GM19099 (cell line): Measurements from ENCODE around the gene PCBD2.

Source experiments
- POLR2A ChIP-seq: IDR thresholded peaks from 3 replicates; pipeline ENCODE4 v1.6.1; 2011; ENCODE audit warnings: low read depth; ENCODE audit not compliant: insufficient read length; ENCODE audit errors: extremely low read depth

Gene PCBD2

DNA sequence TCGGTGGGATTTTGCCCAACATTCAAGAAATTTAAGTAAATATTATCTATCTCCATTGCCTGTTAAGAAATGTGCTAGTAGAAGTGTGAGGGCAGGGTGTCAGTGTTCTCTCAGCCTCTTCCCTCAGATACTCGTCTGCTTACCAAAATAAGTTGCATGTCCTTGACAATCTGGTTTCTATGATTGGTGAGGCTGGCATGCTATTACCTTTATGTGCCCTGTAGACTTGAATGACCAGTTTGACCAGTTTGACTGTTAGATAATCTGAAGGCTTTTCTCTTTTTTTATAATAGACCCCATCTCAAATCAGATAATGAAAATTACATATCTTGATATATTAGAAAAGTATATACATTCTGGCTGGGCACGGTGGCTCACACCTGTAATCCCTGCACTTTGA, 63.1 kb downstream of the PCBD2 start:
- TF ChIP-seq POLR2A = no peak

DNA sequence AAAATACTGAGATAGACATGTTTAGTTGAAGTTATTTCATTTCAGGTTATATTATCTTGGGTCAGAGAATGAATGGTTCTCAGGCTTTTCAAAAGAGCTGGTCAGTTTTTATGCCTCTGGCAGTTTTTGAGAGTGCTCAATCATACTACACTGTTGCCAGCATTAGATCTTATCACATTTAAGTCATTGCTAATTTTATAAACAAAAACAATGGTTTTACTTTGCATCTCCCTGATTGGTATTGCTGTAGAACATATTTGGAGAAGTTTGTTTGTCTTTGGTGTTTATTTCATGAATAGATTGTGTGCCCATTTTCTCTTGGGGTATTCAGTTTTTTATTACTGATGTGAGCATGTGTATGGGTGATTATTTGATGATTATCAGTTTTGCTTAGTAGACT, 64.2 kb downstream of the PCBD2 start:
- no peak for TF ChIP-seq POLR2A

DNA sequence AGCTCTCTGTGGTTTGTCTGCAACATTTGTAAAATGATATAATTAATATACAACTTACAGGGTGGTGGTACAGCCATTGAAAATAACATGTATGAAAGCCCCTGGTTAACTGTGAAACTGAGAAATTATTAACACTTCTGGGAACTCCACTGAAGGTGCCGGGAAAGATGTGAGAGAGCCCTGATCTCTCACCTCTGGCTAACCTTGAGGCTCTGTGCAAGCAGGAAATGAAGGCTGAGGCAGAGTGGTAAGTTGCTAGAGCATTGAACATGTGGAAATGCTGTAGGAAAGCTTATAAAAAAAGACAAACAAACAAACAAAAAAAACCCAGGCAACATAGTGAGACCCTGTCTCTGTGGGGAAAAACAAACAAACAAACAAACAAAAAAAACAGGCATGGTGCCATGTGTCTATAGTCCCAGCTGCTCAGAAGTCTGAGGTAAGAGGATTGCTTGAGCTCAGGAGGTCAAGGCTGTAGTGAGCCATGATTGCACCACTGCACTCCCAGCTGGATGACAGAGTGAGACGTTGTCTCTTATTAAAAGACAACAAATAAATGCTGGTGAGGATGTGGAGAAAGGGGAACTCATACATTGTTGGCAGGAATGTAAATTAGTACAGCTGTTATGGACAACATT, 70.3 kb downstream of the PCBD2 start:
- TF ChIP-seq POLR2A = no peak

DNA sequence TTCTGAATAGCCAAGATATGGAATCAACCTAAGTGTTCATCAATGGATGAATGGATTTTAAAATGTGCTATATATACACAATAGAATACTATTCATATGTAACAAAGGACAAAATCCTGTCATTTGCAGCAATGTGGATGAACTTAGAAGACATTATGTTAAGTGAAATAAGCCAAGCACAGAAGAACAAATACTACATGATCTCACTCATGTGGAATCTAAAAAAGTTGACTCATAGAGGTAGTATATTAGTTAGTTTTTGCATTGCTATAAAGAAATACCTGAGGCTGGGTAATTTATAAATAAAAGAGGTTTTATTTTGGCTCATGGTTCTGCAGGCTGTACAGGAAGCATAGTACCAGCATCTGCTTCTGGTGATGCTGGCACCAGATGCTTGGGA, 70.9 kb downstream of the PCBD2 start:
- no peak for TF ChIP-seq POLR2A

DNA sequence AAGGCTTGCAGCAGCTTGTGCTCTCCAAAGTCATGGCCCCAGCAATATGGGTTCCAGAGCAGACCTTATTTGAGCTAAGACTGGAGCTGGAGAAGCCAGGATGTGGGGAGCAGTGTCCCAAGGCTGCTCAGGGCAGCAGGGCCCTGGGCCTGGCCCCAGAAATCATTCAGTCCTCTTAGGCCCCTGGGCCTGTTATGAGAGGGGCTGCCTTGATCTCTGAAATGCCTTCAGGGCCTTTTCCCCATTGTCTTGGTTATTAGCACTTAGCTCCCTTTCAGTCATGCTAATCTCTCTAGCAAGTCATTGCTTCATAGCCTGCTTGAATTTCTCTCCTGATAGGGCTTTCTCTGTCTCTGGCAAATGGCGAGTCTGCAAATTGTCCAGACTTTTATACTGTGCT, 71.9 kb downstream of the PCBD2 start:
- TF ChIP-seq POLR2A = no peak

DNA sequence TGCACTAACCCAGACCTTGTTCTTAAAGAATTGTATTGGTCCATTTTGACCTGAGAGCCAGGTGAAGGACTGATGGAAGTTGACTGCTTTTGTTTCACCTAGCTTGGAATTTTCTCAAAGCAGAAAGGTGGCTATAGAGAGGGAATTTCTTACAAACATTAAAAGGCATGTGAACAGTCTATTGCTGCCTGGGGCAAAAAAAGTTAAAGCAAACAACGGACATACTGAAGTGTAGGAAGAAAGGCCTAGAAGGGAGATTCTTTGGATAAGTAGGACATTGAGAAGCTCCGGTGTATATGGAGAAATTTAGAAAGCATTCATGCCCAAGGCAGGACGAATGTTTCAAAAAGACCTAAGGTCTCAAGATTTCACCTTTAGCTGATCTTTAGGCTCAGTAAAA, 74.5 kb downstream of the PCBD2 start:
- TF ChIP-seq POLR2A = no peak

DNA sequence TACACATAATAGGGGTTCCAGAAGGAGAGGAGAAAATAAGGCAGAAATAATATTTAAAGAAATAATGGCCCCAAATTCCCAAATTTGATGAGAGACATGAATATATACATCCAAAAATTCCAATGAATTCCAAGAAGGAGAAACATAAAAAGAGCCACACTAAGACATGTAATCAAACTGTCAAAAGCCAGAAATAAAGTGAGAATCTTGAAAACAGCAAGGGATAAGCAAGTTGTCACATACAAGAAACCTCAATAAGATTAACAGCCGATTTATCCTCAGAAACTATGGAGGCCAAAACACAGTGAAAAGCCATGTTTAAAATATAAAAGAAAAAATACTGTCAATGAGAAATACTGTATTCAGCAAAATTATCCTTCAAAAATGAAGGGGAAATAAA, 77.3 kb downstream of the PCBD2 start:
- TF ChIP-seq POLR2A = no peak

DNA sequence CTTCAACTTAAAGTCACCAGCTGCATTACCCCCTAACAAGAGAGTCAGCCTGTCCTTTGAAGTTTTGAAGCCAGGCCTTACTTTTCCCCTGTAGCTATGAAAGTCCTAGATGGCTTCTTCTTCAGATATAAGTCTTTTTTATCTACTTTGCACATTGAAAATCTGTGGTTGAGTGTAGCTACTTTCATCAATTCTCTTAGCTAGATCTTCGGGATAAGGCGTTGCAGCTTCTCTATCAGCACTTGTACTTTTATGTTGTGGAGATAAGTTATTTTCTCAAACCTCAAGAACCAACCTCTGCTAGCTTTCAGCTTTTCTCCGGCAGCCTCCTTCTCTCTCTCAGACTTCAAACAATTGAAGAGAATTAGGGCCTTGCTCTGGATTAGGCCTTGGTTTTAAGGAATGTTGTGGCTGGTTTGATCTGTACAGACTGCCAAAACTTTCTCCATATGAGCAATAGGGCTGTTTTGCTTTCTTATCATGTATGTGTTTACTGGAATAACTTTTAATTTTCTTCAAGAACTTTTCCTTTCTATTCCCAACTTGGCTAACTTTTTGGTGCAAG, 84.4 kb downstream of the PCBD2 start:
- TF ChIP-seq POLR2A = no peak

DNA sequence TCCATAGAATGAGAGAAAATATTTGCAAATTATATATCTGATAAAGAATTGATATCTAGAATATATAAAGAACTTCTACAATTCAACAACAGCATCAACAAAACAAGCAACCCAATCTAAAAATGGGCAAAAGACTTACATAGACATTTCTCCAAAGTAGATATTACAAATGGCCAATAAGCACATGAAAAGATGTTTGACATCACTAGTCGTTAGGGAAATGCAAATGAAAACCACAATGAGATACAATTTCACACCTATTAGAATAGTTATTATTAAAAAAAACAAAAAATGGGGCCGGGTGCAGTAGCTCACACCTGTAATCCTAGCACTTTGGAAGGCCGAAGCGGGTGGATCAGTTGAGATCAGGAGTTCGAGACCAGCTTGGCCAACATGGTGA, 87.2 kb downstream of the PCBD2 start:
- no peak for TF ChIP-seq POLR2A

DNA sequence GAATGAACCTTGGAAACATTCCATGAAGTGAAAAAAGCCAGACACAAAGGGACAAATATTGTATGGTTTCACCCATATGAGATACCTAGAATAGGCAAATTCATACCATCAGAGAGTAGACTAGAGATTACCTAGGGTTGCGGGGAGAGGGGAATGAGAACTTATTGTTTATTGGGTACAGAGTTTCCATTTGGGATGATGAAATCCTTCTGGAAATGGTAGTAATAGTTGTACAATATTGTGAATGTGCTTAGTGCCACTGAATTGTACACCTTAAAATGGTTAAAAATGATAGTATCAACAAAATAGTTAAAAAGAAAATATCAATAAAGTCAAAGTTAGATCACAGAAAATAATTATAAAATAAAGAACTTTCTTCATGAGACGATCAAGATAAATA, 88.2 kb downstream of the PCBD2 start:
- no peak for TF ChIP-seq POLR2A

DNA sequence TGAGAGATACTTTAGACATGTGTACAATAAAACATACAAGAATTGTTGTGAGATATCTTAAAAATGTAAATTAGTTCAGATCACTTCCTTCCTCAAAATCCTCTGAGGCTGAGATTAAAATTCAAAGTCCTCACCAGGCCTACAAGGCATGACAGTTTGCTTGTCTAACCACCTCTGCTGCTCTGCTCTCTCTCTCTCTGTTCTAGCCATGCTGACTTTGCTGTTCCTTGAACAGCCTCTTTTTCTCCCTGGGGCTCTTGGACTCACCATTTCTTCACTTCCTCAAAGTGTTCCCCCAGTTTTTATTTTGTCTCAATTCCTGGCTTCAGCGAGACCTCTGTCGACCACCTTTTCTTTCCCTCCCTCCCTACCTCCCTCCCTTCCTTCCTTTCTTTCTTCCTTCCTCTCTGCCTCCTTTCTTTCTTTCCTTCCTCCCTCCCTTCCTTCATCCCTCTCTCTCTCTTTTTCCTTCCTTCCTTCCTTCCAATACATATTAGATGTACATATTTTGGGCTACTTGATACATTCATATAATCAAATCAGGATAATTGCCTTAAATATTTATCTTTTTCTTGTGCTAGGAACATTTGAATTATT, 89.7 kb downstream of the PCBD2 start:
- TF ChIP-seq POLR2A = no peak

DNA sequence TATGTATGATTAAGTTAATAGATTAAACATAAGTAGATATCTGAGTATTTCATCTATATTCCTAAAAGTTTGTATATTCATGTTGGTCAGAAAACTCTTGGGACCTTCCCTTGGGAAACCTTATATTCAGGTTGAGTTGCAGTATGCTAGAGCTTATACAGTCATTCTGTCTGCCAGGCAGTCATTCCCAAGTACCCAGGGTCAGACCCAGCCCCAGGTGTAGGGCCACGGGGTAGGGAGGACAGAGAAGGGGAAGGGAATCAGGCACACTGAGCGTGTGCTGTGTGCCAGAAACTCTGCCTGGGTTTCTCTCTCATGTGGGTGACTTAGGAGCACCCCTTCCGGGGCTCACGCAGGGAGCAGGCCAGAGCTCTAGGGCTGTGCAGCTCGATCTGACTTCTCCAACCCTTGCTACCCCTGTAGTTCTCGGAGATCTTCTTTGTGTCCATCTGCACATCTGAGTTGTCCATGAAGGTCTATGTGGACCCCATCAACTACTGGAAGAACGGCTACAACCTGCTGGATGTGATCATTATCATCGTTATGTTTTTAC, 91.0 kb downstream of the PCBD2 start:
- no peak for TF ChIP-seq POLR2A

DNA sequence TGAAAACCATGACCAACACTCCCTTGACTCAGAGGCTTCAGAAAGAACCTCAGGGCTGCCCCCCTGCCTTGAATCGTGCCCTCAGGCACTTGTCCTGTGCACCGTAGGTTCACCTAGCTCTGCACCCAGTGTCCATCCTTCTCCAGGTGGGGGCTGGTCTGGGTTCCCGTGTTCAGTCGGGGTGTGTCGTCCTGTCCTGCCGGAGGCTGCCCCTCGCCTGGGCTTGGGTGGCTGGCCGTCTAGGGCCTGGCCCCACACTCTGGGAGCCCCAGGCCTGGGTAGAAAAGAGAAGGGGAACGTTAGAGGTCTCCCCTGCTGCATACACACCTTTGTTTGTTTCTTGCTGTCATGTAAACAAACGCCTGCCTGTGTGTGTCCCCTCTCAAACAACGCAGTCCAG, 92.1 kb downstream of the PCBD2 start:
- TF ChIP-seq POLR2A = no peak

DNA sequence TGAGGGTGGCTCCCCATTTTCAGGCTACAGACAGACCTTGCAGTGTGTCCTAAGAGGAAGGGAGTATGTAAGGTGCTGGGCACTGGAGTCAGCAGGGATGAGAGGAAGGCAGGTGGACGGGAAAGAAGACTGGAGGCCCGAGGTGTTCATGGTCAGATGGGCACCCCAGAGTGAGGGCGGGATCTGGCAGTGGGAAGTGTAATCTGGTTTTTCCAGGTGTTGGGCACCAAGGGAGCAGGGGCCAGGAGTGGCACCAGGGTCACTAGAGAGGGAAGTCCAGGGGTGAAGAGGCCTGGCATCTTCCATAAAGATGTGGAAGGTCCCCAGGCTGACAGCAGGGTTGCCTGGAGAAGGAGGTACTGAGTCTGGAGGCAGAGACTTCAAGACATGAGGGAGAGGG, 99.4 kb downstream of the PCBD2 start:
- TF ChIP-seq POLR2A = no peak

DNA sequence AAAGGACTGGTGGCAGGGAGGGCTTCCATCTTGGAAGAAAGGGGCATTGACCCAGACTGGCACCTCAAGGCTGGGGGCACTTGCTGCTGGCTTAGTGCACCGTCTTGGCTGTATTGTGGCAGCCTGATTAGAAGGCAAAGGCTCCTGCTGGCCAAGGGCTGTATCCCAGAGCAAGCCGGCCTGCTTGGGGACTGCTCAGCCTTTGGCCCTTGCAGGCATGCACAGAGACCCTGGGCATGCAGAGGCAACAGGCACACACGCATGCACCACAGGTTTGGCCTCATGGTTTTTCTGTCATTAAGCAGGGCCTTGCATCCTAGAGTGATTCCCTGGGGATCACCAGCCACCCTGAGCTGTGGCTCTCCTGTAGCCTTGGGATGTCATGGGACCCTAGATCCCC, 100.1 kb downstream of the PCBD2 start:
- TF ChIP-seq POLR2A = no peak

DNA sequence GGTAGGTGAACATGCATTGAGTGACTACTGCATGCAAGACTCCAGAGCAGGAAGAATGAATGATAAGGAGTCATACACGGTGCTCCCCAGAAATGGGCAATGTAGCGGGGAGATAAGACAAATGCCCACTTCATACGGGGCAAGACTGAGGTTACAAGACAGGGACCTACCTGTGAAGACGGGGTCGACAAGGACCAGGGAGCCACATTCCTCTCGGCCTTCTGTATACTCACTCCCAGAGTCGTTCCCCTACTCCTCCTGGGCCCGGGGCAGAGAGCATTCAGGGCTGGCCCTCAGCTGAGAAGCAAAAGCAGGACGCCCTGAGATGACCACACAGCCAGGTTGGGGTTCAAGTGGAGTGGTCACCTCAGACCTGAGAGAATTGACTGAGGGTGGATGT, 102.4 kb downstream of the PCBD2 start:
- TF ChIP-seq POLR2A = no peak
